Mesenchymal stem cell (in vitro differentiated cells and primary cell): ENCODE data around the gene ERC2.

ENCODE experiments used
- DNase-seq: peaks from one replicate; pipeline ENCODE4 v3.0.0-alpha.2; 2013
- H2AFZ ChIP-seq: one replicate; pipeline ENCODE4 v1.6.1; 2013; ENCODE audit warnings: low read depth, mild to moderate bottlenecking, control low read depth, inconsistent platforms, low read length, moderate library complexity
- H2AK5ac ChIP-seq: 2 replicates; pipeline ENCODE4 v1.6.1; 2013; ENCODE audit warnings: low read length, moderate library complexity, mild to moderate bottlenecking, inconsistent platforms; ENCODE audit not compliant: severe bottlenecking
- H2BK120ac ChIP-seq: one replicate; pipeline ENCODE4 v1.6.1; 2013; ENCODE audit warnings: low read depth, mild to moderate bottlenecking, inconsistent platforms, low read length, moderate library complexity
- H2BK12ac ChIP-seq, 2 experiments: one replicate each; pipeline ENCODE4 v1.6.1; 2013; ENCODE audit warnings: inconsistent platforms in 2 of 2, low read length in 2 of 2, mild to moderate bottlenecking in 2 of 2, moderate library complexity in 2 of 2, control low read depth in 1 of 2
- H2BK15ac ChIP-seq: one replicate; pipeline ENCODE4 v1.6.1; 2013; ENCODE audit warnings: mild to moderate bottlenecking, low read depth, inconsistent platforms; ENCODE audit not compliant: poor library complexity, severe bottlenecking
- H2BK5ac ChIP-seq: 2 replicates; pipeline ENCODE4 v1.6.1; 2013; ENCODE audit warnings: low read depth, mild to moderate bottlenecking, low read length, control low read depth, inconsistent platforms; ENCODE audit not compliant: poor library complexity, severe bottlenecking
- H3K14ac ChIP-seq, 2 experiments: one replicate each; pipeline ENCODE4 v1.6.1; 2013; ENCODE audit warnings: inconsistent platforms in 2 of 2, low read length in 2 of 2, control low read depth in 1 of 2, mild to moderate bottlenecking in 1 of 2, moderate library complexity in 1 of 2
- H3K18ac ChIP-seq, 2 experiments: one replicate each; pipeline ENCODE4 v1.6.1; 2013; ENCODE audit warnings: inconsistent platforms in 2 of 2, low read length in 2 of 2, control low read depth in 1 of 2, low read depth in 1 of 2, mild to moderate bottlenecking in 1 of 2
- H3K23ac ChIP-seq, 2 experiments: one replicate each; pipeline ENCODE4 v1.6.1; 2013; ENCODE audit warnings: inconsistent platforms in 2 of 2, low read length in 2 of 2, mild to moderate bottlenecking in 2 of 2, moderate library complexity in 2 of 2, control low read depth in 1 of 2
- H3K27ac ChIP-seq: 2 replicates; pipeline ENCODE4 v1.5.1; 2013; ENCODE audit warnings: mild to moderate bottlenecking, moderate library complexity, low read length, control low read depth, inconsistent platforms; ENCODE audit not compliant: poor library complexity, severe bottlenecking
- H3K27me3 ChIP-seq, 2 experiments: 2 replicates each; pipeline versions ENCODE4 v1.6.1 to v1.7.0; 2013; ENCODE audit warnings: low read length in 2 of 2, mild to moderate bottlenecking in 2 of 2, moderate library complexity in 2 of 2, control low read depth in 1 of 2, inconsistent platforms in 1 of 2; ENCODE audit not compliant: control insufficient read depth in 1 of 2, insufficient read depth in 1 of 2
- H3K36me3 ChIP-seq, 2 experiments: 2 replicates each; pipeline versions ENCODE4 v1.6.1 to v1.7.0; 2013; ENCODE audit warnings: low read length in 2 of 2, control low read depth in 1 of 2, inconsistent platforms in 1 of 2, low read depth in 1 of 2, mild to moderate bottlenecking in 1 of 2; ENCODE audit not compliant: insufficient read depth in 2 of 2, control insufficient read depth in 1 of 2
- H3K4ac ChIP-seq, 2 experiments: one replicate each; pipeline ENCODE4 v1.6.1; 2013; ENCODE audit warnings: inconsistent platforms in 2 of 2, low read length in 2 of 2, mild to moderate bottlenecking in 2 of 2, moderate library complexity in 2 of 2, control low read depth in 1 of 2, low read depth in 1 of 2
- H3K4me1 ChIP-seq: 2 replicates; pipeline ENCODE4 v1.6.1; 2013; ENCODE audit warnings: low read depth, low read length, control low read depth; ENCODE audit not compliant: control insufficient read depth, insufficient read depth
- H3K4me2 ChIP-seq: 2 replicates; pipeline ENCODE4 v1.6.1; 2013; ENCODE audit warnings: low read length, mild to moderate bottlenecking, inconsistent platforms; ENCODE audit not compliant: poor library complexity, severe bottlenecking
- H3K4me3 ChIP-seq, 2 experiments: 2 replicates each; pipeline versions ENCODE4 v1.5.1 to v1.7.0; 2013; ENCODE audit warnings: low read length in 2 of 2, mild to moderate bottlenecking in 2 of 2, control low read depth in 1 of 2, low read depth in 1 of 2; ENCODE audit not compliant: insufficient read depth in 1 of 2
- H3K79me1 ChIP-seq: replicated peaks from 2 replicates; pipeline ENCODE4 v1.6.1; 2013; ENCODE audit warnings: mild to moderate bottlenecking, control low read depth, low read length, inconsistent platforms; ENCODE audit not compliant: poor library complexity, severe bottlenecking
- H3K9ac ChIP-seq: 2 replicates; pipeline ENCODE4 v1.7.0; 2013; ENCODE audit warnings: mild to moderate bottlenecking, low read length, moderate library complexity
- H3K9me3 ChIP-seq: 2 replicates; pipeline ENCODE4 v1.7.0; 2013; ENCODE audit warnings: mild to moderate bottlenecking, low read length; ENCODE audit not compliant: control insufficient read depth
- H4K8ac ChIP-seq: one replicate; pipeline ENCODE4 v1.6.1; 2013; ENCODE audit warnings: inconsistent platforms, mild to moderate bottlenecking, low read length, moderate library complexity
- H4K91ac ChIP-seq: one replicate; pipeline ENCODE4 v1.6.1; 2013; ENCODE audit warnings: mild to moderate bottlenecking, low read length, inconsistent platforms
- WGBS: methylation state at CpG from one replicate; pipeline ENCODE4 v1.1.7; 2013; ENCODE audit warnings: mixed read lengths; 5-methylcytosine and 5-hydroxymethylcytosine counted together

Gene ERC2

GRCh38 chr3:55527361-55527760 lies 940.9 kb downstream of the ERC2 start:
- Histone ChIP-seq H3K23ac (no peak overlapping the region), H3K4me2 (no peak overlapping the region), H2BK120ac (no peak overlapping the region), H3K27me3 (peaks cover 0 to 80% of the 10 kb centered on the region in 2 experiments), H3K4me3 (no peak overlapping the region), H3K18ac (no peak overlapping the region), H2BK12ac (no peak overlapping the region), H3K4me1 (peaks cover 14% of the 10 kb centered on the region), H3K4ac (no peak overlapping the region), H2AK5ac (no peak overlapping the region), H3K14ac (no peak overlapping the region), H2BK15ac (no peak overlapping the region), H4K91ac (no peak overlapping the region), H3K9me3 (no peaks in the 10 kb centered on the region), H2AFZ (no peak overlapping the region), H3K79me1 (no peaks in the 10 kb centered on the region), H2BK5ac (no peak overlapping the region), H4K8ac (no peak overlapping the region), H3K36me3 (no peaks in the 10 kb centered on the region), H3K9ac (no peak overlapping the region), H3K27ac (no peak overlapping the region)
- DNase-seq, result no peak
- 87% methylated on average over 2 of the region's 4 CpGs for WGBS

GRCh38 chr3:55526332-55527030 lies 941.8 kb downstream of the ERC2 start:
- Histone ChIP-seq H3K4ac (no peak overlapping the region), H3K4me1 (peaks cover 17% of the 10 kb centered on the region), H2AK5ac (no peak overlapping the region), H3K23ac (no peak overlapping the region), H4K91ac (peak overlapping the region; percentile 46), H3K27ac (no peak overlapping the region), H4K8ac (no peak overlapping the region), H3K27me3 (peaks cover 0 to 71% of the 10 kb centered on the region in 2 experiments), H3K14ac (no peak overlapping the region), H3K9ac (no peak overlapping the region), H2AFZ (no peak overlapping the region), H3K4me2 (no peak overlapping the region), H3K4me3 (no peak overlapping the region), H2BK12ac (no peak overlapping the region), H2BK5ac (no peak overlapping the region), H3K9me3 (no peaks in the 10 kb centered on the region), H3K79me1 (no peaks in the 10 kb centered on the region), H2BK15ac (no peak overlapping the region), H3K18ac (peak overlapping the region in 1 of 2 experiments; percentile 12), H2BK120ac (no peak overlapping the region), H3K36me3 (no peaks in the 10 kb centered on the region)
- 91% methylated on average over 10 of the region's 10 CpGs for WGBS
- no peak for DNase-seq

GRCh38 chr3:55525436-55525835 lies 942.8 kb downstream of the ERC2 start:
- H3K79me1 ChIP-seq, result no peaks in the 10 kb centered on the region
- H2AK5ac ChIP-seq, result no peak overlapping the region
- DNase-seq, result no peak
- H3K18ac ChIP-seq, result peak overlapping the region in 1 of 2 experiments; percentile 18
- no peak overlapping the region for H3K27ac ChIP-seq
- no peak overlapping the region for H4K8ac ChIP-seq
- H3K4me3 ChIP-seq, result no peak overlapping the region
- no peak overlapping the region for H3K23ac ChIP-seq
- H3K14ac ChIP-seq, result peak overlapping the region in 1 of 2 experiments; percentile 76
- peaks cover 21% of the 10 kb centered on the region for H3K4me1 ChIP-seq
- no peaks in the 10 kb centered on the region for H3K36me3 ChIP-seq
- no peak overlapping the region for H3K4ac ChIP-seq
- H3K4me2 ChIP-seq, result no peak overlapping the region
- H2AFZ ChIP-seq, result no peak overlapping the region
- peak overlapping the region in 1 of 2 experiments; percentile 57 for H2BK12ac ChIP-seq
- no peak overlapping the region for H3K9ac ChIP-seq
- H4K91ac ChIP-seq, result no peak overlapping the region
- 97% methylated on average over 3 of the region's 3 CpGs for WGBS
- H3K9me3 ChIP-seq, result no peaks in the 10 kb centered on the region
- peaks cover 0 to 69% of the 10 kb centered on the region in 2 experiments for H3K27me3 ChIP-seq
- no peak overlapping the region for H2BK15ac ChIP-seq
- H2BK120ac ChIP-seq, result no peak overlapping the region
- no peak overlapping the region for H2BK5ac ChIP-seq

- DNase-seq, result no peak
- H3K9ac ChIP-seq, result no peak overlapping the region
- H3K4ac ChIP-seq, result no peak overlapping the region
- no peak overlapping the region for H2AFZ ChIP-seq
- peaks cover 21% of the 10 kb centered on the region for H3K4me1 ChIP-seq
- no peaks in the 10 kb centered on the region for H3K36me3 ChIP-seq
- H3K9me3 ChIP-seq, result no peaks in the 10 kb centered on the region
- no peak overlapping the region for H2BK15ac ChIP-seq
- H2AK5ac ChIP-seq, result no peak overlapping the region
- H3K4me3 ChIP-seq, result no peak overlapping the region
- peaks cover 0 to 62% of the 10 kb centered on the region in 2 experiments for H3K27me3 ChIP-seq
- no peak overlapping the region for H4K8ac ChIP-seq
- 85% methylated on average over 2 of the region's 4 CpGs for WGBS
- no peak overlapping the region for H2BK5ac ChIP-seq
- H2BK12ac ChIP-seq, result no peak overlapping the region
- H3K4me2 ChIP-seq, result no peak overlapping the region
- H2BK120ac ChIP-seq, result no peak overlapping the region
- H3K23ac ChIP-seq, result no peak overlapping the region
- H3K14ac ChIP-seq, result no peak overlapping the region
- H4K91ac ChIP-seq, result no peak overlapping the region
- no peak overlapping the region for H3K27ac ChIP-seq
- H3K79me1 ChIP-seq, result no peaks in the 10 kb centered on the region
- no peak overlapping the region for H3K18ac ChIP-seq
Observed at GRCh38 chr3:55524565-55525244, 943.6 kb downstream of the ERC2 start.
